H1 (cell line): Measurements from ENCODE around the gene VSIG10. TPM values are rescaled to one million over a fixed set of nuclear protein-coding genes. Genes with fewer than 3 reads are reported as not detected.

Experiments used
- CTCF ChIA-PET: fragments of 300-600 bp; sonication (Branson Sonifier 250); formaldehyde crosslinking; loops from one replicate; lab custom pipeline; 2021; ENCODE audit not compliant: partially characterized antibody; lab: Charles Lee
- POLR2A ChIA-PET: fragments of 300-600 bp; sonication (Branson Sonifier 250); formaldehyde crosslinking; loops from one replicate; lab custom pipeline; 2021; ENCODE audit warnings: inconsistent platforms; ENCODE audit not compliant: partially characterized antibody; lab: Charles Lee
- DNase-seq, 2 experiments: peaks; one replicate each; pipeline versions ENCODE4 v3.0.0 to v3.0.0-alpha.2; 2010 to 2022; ENCODE audit warnings: low spot score in 2 of 2, low read depth in 1 of 2, mixed read lengths in 1 of 2
- FAIRE-seq: peaks from 2 replicates; lab custom pipeline; 2011; peaks lifted over from hg19 to GRCh38; lab: Jason Lieb, UNC
- H2AFZ ChIP-seq: 2 replicates; pipeline ENCODE4 v1.8.1; 2012; ENCODE audit warnings: low read length, inconsistent platforms
- H2AK5ac ChIP-seq: 2 replicates; pipeline ENCODE4 v1.6.1; 2013; ENCODE audit warnings: low read depth, low read length
- H2BK120ac ChIP-seq: replicated peaks from 2 replicates; pipeline ENCODE3; 2013; ENCODE audit warnings: low read depth, low read length, inconsistent platforms
- H2BK12ac ChIP-seq: 2 replicates; pipeline ENCODE4 v1.6.1; 2013; ENCODE audit warnings: low read depth, low read length
- H2BK15ac ChIP-seq: 2 replicates; pipeline ENCODE4 v1.6.1; 2013; ENCODE audit warnings: low read length
- H2BK20ac ChIP-seq: 2 replicates; pipeline ENCODE4 v1.6.1; 2013; ENCODE audit warnings: low read length
- H2BK5ac ChIP-seq: 2 replicates; pipeline ENCODE4 v1.6.1; 2013; ENCODE audit warnings: low read depth, low read length
- H3K14ac ChIP-seq: 2 replicates; pipeline ENCODE4 v1.6.1; 2013; ENCODE audit warnings: inconsistent platforms; ENCODE audit not compliant: insufficient read length
- H3K18ac ChIP-seq: 2 replicates; pipeline ENCODE4 v1.6.1; 2013; ENCODE audit warnings: low read length; ENCODE audit errors: extremely low read depth
- H3K23ac ChIP-seq: 2 replicates; pipeline ENCODE4 v1.6.1; 2013; ENCODE audit warnings: inconsistent platforms; ENCODE audit not compliant: insufficient read length
- H3K23me2 ChIP-seq: 2 replicates; pipeline ENCODE4 v1.6.1; 2013; ENCODE audit warnings: low read depth, low read length
- H3K27ac ChIP-seq: 2 replicates; pipeline ENCODE4 v1.6.1; 2011; ENCODE audit warnings: low read depth, low read length, inconsistent platforms
- H3K27me3 ChIP-seq, 4 experiments: replicated peaks in 1 of 4; 1 replicate in 1 of 4; 2 replicates in 3 of 4; pipeline versions ENCODE4 v1.6.1 to v1.8.1; 2011 to 2013; ENCODE audit warnings: low read length in 3 of 4, mild to moderate bottlenecking in 3 of 4, inconsistent platforms in 2 of 4, mixed read lengths in 2 of 4, moderate library complexity in 1 of 4; ENCODE audit not compliant: control insufficient read depth in 3 of 4, insufficient read depth in 3 of 4; ENCODE audit errors: extremely low read depth in 1 of 4
- H3K36me3 ChIP-seq, 4 experiments: 2 replicates each; pipeline versions ENCODE4 v1.6.1 to v1.8.1; 2011 to 2013; ENCODE audit warnings: mild to moderate bottlenecking in 4 of 4, low read length in 3 of 4, moderate library complexity in 2 of 4, control low read depth in 1 of 4, inconsistent platforms in 1 of 4; ENCODE audit not compliant: insufficient read depth in 4 of 4, control insufficient read depth in 2 of 4
- H3K4ac ChIP-seq: replicated peaks from 2 replicates; pipeline ENCODE3; 2013; ENCODE audit warnings: low read length, low read depth, mixed read lengths, inconsistent platforms; ENCODE audit not compliant: insufficient read length
- H3K4me1 ChIP-seq, 4 experiments: replicated peaks in 1 of 4; 1 replicate in 1 of 4; 2 replicates in 3 of 4; pipeline versions ENCODE4 v1.6.1 to v1.8.1; 2011 to 2013; ENCODE audit warnings: low read length in 3 of 4, inconsistent platforms in 2 of 4, mixed read lengths in 1 of 4; ENCODE audit not compliant: insufficient read depth in 4 of 4, control insufficient read depth in 3 of 4
- H3K4me2 ChIP-seq, 2 experiments: 2 replicates each; pipeline versions ENCODE4 v1.6.1 to v1.8.1; 2011 to 2013; ENCODE audit warnings: low read depth in 2 of 2, low read length in 2 of 2, control low read depth in 1 of 2, inconsistent platforms in 1 of 2, mild to moderate bottlenecking in 1 of 2; ENCODE audit not compliant: insufficient read depth in 1 of 2
- H3K4me3 ChIP-seq, 4 experiments: fragments of 200-600, 300-600 bp in 1 of 4; sonication (generic), shearing (Covaris generic), sonication (Bioruptor Twin) in 1 of 4; 2 replicates each; pipeline versions ENCODE4 v1.5.1 to v1.8.1; 2011 to 2016; ENCODE audit warnings: low read length in 4 of 4, low read depth in 3 of 4, control low read depth in 2 of 4, inconsistent platforms in 2 of 4, mild to moderate bottlenecking in 2 of 4, mixed read lengths in 1 of 4, moderate library complexity in 1 of 4; ENCODE audit not compliant: insufficient read depth in 2 of 4; ENCODE audit errors: extremely low read depth in 1 of 4
- H3K56ac ChIP-seq: replicated peaks from 2 replicates; pipeline ENCODE3; 2013; ENCODE audit warnings: low read depth, mild to moderate bottlenecking, mixed read lengths, low read length, inconsistent platforms; ENCODE audit not compliant: insufficient read length
- H3K79me1 ChIP-seq: 2 replicates; pipeline ENCODE4 v1.6.1; 2013; ENCODE audit warnings: low read depth, low read length, control low read depth
- H3K79me2 ChIP-seq, 2 experiments: 2 replicates each; pipeline versions ENCODE4 v1.6.1 to v1.8.1; 2012 to 2013; ENCODE audit warnings: low read length in 2 of 2, mild to moderate bottlenecking in 2 of 2, inconsistent platforms in 1 of 2; ENCODE audit not compliant: insufficient read depth in 2 of 2, control insufficient read depth in 1 of 2
- H3K9ac ChIP-seq, 4 experiments: replicated peaks in 1 of 4; 1 replicate in 1 of 4; 2 replicates in 3 of 4; pipeline versions ENCODE4 v1.6.1 to v1.8.1; 2011 to 2013; ENCODE audit warnings: low read depth in 3 of 4, low read length in 3 of 4, control low read depth in 2 of 4, mild to moderate bottlenecking in 2 of 4, moderate library complexity in 2 of 4, inconsistent platforms in 1 of 4; ENCODE audit errors: extremely low read depth in 1 of 4
- H3K9me3 ChIP-seq, 2 experiments: 2 replicates each; pipeline versions ENCODE4 v1.6.1 to v1.8.1; 2012 to 2013; ENCODE audit warnings: mild to moderate bottlenecking in 2 of 2, moderate library complexity in 2 of 2, control low read depth in 1 of 2, inconsistent platforms in 1 of 2, low read depth in 1 of 2, low read length in 1 of 2, mixed read lengths in 1 of 2; ENCODE audit not compliant: insufficient read depth in 2 of 2
- H4K20me1 ChIP-seq, 2 experiments: replicated peaks in 1 of 2; 2 replicates each; pipeline versions ENCODE3 to v1.8.1; 2011 to 2013; ENCODE audit warnings: inconsistent platforms in 2 of 2, low read length in 2 of 2, mild to moderate bottlenecking in 1 of 2; ENCODE audit not compliant: insufficient read depth in 2 of 2, control insufficient read depth in 1 of 2
- H4K5ac ChIP-seq: 2 replicates; pipeline ENCODE4 v1.6.1; 2013; ENCODE audit warnings: low read length, low read depth, mixed read lengths, inconsistent platforms; ENCODE audit not compliant: insufficient read length
- H4K8ac ChIP-seq: 2 replicates; pipeline ENCODE4 v1.8.0; 2013; ENCODE audit warnings: mild to moderate bottlenecking, moderate library complexity, low read length, inconsistent platforms; ENCODE audit not compliant: insufficient read depth; ENCODE audit errors: extremely low read depth
- H4K91ac ChIP-seq: replicated peaks from 2 replicates; pipeline ENCODE3; 2013; ENCODE audit warnings: low read length, mixed read lengths, inconsistent platforms; ENCODE audit not compliant: insufficient read length
- E2F6 ChIP-seq: IDR thresholded peaks from 2 replicates; pipeline ENCODE4 v1.6.1; 2012; ENCODE audit warnings: inconsistent platforms
- POLR2AphosphoS5 ChIP-seq: IDR thresholded peaks from 2 replicates; pipeline ENCODE4 v1.6.1; 2011; ENCODE audit warnings: low read depth, low read length
- WGBS, 2 experiments: shearing (Covaris generic) in 1 of 2; methylation state at CpG; one replicate each; pipeline versions ENCODE4 v1.1.6 to v1.1.7; 2013 to 2015; ENCODE audit warnings: low lambda C conversion rate in 2 of 2, mixed read lengths in 2 of 2, inconsistent platforms in 1 of 2, low coverage in 1 of 2, missing lambda C conversion rate in 1 of 2; ENCODE audit not compliant: insufficient replicate concordance in 2 of 2, insufficient coverage in 1 of 2, insufficient read length in 1 of 2; ENCODE audit errors: extremely low coverage in 1 of 2, missing lambda C conversion rate in 1 of 2; 5-methylcytosine and 5-hydroxymethylcytosine counted together
- polyA plus RNA-seq, 7 experiments: library from polyadenylated mRNA; depleted of rRNA in 3 of 7; stranded (reverse) in 5 of 7; unstranded in 2 of 7; fragments of >200 nt in 5 of 7; fragments of 200-250 nt in 2 of 7; gene quantifications; 1 replicate in 5 of 7; 2 replicates in 1 of 7; 4 replicates in 1 of 7; pipeline versions ENCODE4 v1.2.1 to v1.2.3, GENCODE V29; 2011 to 2013; ENCODE audit warnings: missing spikeins in 2 of 7, mixed read lengths in 2 of 7
- total RNA-seq: library from RNA; stranded (reverse); fragmentation: NEBNext Ultra II Directional; extraction: Animal tissue kit (Norgen Biotek cat#: 25700); gene quantifications from 2 replicates; pipeline ENCODE4 v1.2.1, GENCODE V29; 2021

Gene VSIG10
- total and polyA plus RNA-seq, 2 of the 8 experiments (the other 6 are each of a cell fraction or from before 2014, with no cell fraction given): 34.4 to 93.6 TPM

GRCh38 chr12:118029166-118029565, 74.6 kb downstream of the VSIG10 start:
- ChIA-PET CTCF (interaction anchor here (0.6 to 1.2 kb wide), 3 partner anchors 28 to 213 kb away, joined by 3 to 5 read pairs (median 3); no protein-coding TSS in a partner anchor), POLR2A (interaction anchor here (0.8 to 12.8 kb wide), 8 partner anchors 9 to 153 kb away, joined by 3 to 113 read pairs (median 3); partner anchors contain the start of gene RFC5)
- Histone ChIP-seq H3K4me2 (no peak overlapping the region), H3K27ac (no peak overlapping the region), H4K91ac (no peak overlapping the region), H2BK120ac (no peak overlapping the region), H3K79me1 (no peaks in the 10 kb centered on the region; the same call in 1 of the 2 replicates), H3K9ac (no peak overlapping the region), H3K14ac (no peak overlapping the region), H3K23me2 (no peaks in the 10 kb centered on the region), H2BK12ac (no peak overlapping the region), H3K79me2 (no peaks in the 10 kb centered on the region), H4K20me1 (peaks cover 0 to 7% of the 10 kb centered on the region in 2 experiments), H3K23ac (no peak overlapping the region), H2BK5ac (no peak overlapping the region)
- no peak for FAIRE-seq
- DNase-seq: no peak
- TF ChIP-seq POLR2AphosphoS5 (0 out of 2 replicates have a peak, but pooled peaks have one; percentile 31), E2F6 (no peak)
- TF ChIP-seq, all 59 proteins: peak for 1
- Histone ChIP-seq H2AK5ac (no peak overlapping the region), H4K5ac (no peak overlapping the region), H4K8ac (no peak overlapping the region), H3K9me3 (no peaks in the 10 kb centered on the region), H2BK15ac (no peak overlapping the region), H2AFZ (no peak overlapping the region), H3K4ac (no peak overlapping the region), H3K4me3 (no peak overlapping the region), H3K27me3 (no peaks in the 10 kb centered on the region), H3K18ac (no peak overlapping the region), H2BK20ac (no peak overlapping the region), H3K36me3 (peaks cover 32 to 77% (median 69%) of the 10 kb centered on the region in 4 experiments), H3K56ac (no peak overlapping the region), H3K4me1 (no peaks in the 10 kb centered on the region)
- WGBS, 2 experiments: 92% methylated on average over 5 of the region's 5 CpGs; no CpG with 5 or more reads in 1 of the 2 experiments
